IMR-90 (cell line): Measurements from ENCODE around the gene CBX3.

Source experiments
- BHLHE40 ChIP-seq: fragments of 150-350 bp; IDR thresholded peaks from 2 replicates; pipeline ENCODE4 v1.6.1; 2016; ENCODE audit warnings: mild to moderate bottlenecking, low read depth, low read length
- CTCF ChIP-seq: conservative IDR thresholded peaks from 2 replicates; pipeline ENCODE4 v1.5.1; 2012; ENCODE audit warnings: mild to moderate bottlenecking, low read depth, low read length, improper control_type of control experiment
- RAD21 ChIP-seq: IDR thresholded peaks from 2 replicates; pipeline ENCODE4 v1.6.1; 2012; ENCODE audit warnings: low read length, improper control_type of control experiment
- RCOR1 ChIP-seq: IDR thresholded peaks from 2 replicates; pipeline ENCODE4 v1.6.1; 2012; ENCODE audit warnings: mild to moderate bottlenecking, low read length, improper control_type of control experiment; ENCODE audit not compliant: insufficient replicate concordance
- SMC3 ChIP-seq: fragments of 150-350 bp; IDR thresholded peaks from 2 replicates; pipeline ENCODE4 v1.6.1; 2016; ENCODE audit warnings: low read depth, mild to moderate bottlenecking, antibody characterized with exemption, low read length, moderate library complexity

GRCh38 chr7:26170663-26171062, 30.9 kb upstream of the CBX3 start:
- no peak for TF ChIP-seq BHLHE40
- TF ChIP-seq CTCF, result no peak
- no peak for TF ChIP-seq RCOR1
- no peak for TF ChIP-seq RAD21
- no peak for TF ChIP-seq SMC3
